ELF-1 (cell line): ENCODE measurements around the gene AKAP1.
"Not testable (repeated sequence)": the region's sequence is repeated elsewhere in the genome, so short reads cannot be mapped to it uniquely, and the experiment has no call there.

Experiments used
- DNase-seq: peaks from one replicate; pipeline ENCODE4 v3.0.0-alpha.2; 2016; ENCODE audit warnings: low read depth, low spot score

AKAP1 gene

DNA sequence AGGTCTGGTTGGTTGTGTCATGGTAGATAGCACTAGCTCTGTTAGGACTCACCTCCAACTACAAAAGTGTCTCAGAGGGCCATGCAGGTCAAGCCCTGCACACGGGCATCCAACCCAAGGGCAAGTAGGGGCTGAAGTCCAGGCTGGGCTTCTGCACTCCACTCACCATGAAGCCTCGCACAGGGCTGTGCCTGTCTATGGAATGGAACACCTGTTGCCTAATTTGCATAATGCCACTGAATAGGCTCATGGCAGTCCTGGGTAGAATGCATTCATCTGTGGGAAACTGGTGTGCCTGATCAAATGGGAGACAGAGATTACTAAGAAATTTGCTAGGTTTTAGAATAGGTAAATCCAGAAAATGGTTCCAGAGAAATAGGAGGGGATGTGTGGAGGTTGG lies 8.0 kb upstream of the AKAP1 start:
- no peak for DNase-seq

DNA sequence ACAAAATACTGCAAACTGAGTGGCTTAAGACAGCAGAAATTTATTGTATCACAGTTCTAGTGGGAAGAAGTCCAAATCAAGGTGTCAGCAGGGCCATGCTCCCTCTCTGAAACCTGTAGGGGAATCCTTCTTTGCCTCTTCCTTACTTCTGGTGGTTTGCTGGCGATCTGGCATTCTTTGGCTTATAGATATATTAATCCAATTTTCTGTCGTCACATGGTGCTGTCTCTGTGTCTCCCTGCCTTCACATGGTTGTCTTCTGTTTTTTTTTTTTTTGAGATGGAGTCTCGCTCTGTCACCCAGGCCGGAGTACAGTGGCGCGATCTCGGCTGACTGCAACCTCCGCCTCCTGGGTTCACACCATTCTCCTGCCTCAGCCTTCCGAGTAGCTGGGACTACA lies 6.8 kb upstream of the AKAP1 start:
- no peak for DNase-seq

DNA sequence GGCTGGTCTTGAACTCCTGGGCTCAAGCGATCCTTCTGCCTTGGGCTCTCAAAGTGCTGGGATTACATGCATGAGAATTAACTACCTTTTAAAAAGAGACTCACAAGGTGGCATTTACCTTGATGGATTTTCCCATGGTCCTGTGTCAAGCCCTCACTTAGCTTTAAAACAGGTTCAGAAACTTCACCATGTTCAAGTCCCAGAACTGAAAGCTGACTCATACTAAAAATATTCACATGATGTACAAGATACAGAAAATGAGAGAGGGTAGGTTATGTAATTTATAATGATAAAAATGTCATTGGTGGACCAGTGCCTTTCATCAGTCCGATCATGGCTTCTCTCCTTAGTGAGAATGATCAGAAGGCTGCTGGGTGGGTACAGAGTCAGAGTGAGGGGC lies 4.3 kb upstream of the AKAP1 start:
- no peak for DNase-seq

GRCh38 chr17:57082441-57082840 lies 2.6 kb upstream of the AKAP1 start:
- no peak for DNase-seq

DNA sequence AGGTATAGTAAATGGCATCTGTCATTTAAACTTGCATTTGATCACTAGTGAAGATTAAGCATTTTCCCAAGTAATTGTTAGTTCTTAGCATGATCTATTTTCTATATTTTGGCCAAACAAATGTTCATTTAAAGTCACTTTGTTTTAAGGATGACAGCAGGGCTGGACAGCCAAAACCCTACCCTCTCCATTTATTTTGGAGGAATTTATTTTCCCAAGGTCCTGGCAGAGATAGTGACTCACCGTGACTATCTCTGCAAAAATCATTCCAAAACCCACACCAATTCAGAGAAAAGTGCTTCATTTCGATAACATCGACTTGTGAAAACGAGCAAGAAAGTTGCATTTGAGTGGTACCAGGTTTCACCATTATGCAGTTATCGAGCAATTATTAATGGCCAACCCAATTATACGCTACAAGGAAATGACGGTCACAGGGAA lies 665 bp upstream of the AKAP1 start:
- DNase-seq: no peak

- peak; percentile 71 for DNase-seq
Measured at GRCh38 chr17:57085448-57086068, 512 bp downstream of the AKAP1 start.

GRCh38 chr17:57086069-57086930 lies 1.3 kb downstream of the AKAP1 start:
- DNase-seq: peak; percentile 64

- DNase-seq: no peak
Measured at GRCh38 chr17:57088298-57088697, 3.3 kb downstream of the AKAP1 start.

DNA sequence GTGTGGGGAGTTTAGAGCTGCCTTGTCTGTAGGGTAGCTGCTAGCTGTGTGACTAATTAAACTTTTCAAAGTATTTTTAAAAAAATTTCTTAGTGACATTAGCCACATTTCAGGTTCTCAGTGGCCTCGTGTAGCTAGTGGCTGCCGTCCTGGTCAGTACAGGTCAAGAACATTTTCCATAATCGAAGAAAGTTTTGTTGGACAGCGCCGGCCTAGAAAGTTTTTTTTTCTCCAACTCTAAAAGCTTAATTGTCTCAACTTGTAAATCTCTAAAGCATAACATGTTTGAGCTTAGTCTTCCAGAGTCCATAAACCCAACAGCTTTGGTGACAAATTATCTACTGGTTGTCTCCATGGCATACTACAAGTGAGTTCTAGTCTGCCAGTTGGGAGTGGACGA lies 4.3 kb downstream of the AKAP1 start:
- DNase-seq: no peak

DNA sequence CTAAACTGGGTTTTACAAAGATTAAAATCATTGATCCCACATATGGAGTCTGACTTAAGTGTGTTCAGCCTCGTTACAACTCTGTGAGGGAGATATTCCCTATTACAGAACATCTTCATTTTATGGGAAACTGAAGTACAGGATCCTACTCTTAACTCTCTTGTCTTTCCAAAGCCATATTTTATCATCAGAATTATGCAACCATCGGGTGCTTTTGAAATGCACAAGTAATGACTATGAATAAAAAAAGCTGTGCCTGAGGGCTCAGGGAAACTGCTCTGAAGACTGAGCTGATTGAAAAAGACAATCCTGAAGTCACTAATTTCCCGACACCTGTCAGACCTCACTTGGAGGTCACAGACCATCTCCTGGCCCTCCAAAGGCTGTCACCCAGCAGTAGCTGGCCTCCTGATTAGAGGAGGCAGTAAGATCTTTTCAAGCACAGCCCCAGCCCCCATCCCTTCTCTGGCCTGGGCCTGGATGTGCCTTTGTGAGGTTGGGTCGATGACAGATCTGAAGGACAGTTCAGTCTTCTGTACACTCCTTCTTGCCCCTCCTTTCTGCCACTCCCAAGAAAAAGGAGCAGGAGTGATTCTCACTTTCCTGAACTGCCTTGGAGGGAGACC lies 5.6 kb downstream of the AKAP1 start:
- no peak for DNase-seq

GRCh38 chr17:57091186-57091618 lies 6.2 kb downstream of the AKAP1 start:
- no peak for DNase-seq

GRCh38 chr17:57092171-57092570 lies 7.1 kb downstream of the AKAP1 start:
- DNase-seq: no peak

GRCh38 chr17:57092779-57093178 lies 7.7 kb downstream of the AKAP1 start:
- DNase-seq: no peak

- no peak for DNase-seq
Measured at GRCh38 chr17:57096472-57097202, 11.6 kb downstream of the AKAP1 start.

DNA sequence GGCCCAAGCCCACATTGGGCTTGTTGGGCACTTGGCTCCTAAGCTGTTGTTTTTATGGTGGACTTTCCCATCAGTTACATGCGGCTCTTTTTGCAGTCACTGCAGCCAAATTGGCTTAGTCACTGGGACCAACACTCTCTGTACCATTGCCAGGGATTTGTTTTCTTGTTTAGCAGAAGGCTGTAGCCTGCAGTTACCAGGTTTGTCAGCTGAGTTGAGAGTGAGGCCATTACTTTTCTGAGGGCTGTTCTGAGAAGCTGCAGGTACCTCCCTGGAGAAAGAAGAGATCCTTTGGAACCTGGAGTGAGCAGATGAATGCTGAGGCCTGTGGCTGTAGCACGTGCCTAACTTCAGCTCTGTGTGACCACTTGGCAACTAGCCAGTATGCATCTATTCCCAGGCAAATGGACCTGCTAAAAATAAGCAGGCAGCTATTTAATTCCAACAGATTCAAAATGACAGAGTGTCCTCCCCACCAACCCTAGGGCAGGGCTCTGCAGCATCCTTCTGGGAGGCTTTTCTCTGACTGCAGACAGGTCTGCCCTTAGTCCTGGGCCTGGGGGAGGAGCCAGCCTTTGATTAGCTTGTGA lies 12.9 kb downstream of the AKAP1 start:
- no peak for DNase-seq

GRCh38 chr17:57099165-57099564 lies 14.1 kb downstream of the AKAP1 start:
- no peak for DNase-seq

- DNase-seq: no peak
Measured at GRCh38 chr17:57102122-57102521, 17.1 kb downstream of the AKAP1 start.

DNA sequence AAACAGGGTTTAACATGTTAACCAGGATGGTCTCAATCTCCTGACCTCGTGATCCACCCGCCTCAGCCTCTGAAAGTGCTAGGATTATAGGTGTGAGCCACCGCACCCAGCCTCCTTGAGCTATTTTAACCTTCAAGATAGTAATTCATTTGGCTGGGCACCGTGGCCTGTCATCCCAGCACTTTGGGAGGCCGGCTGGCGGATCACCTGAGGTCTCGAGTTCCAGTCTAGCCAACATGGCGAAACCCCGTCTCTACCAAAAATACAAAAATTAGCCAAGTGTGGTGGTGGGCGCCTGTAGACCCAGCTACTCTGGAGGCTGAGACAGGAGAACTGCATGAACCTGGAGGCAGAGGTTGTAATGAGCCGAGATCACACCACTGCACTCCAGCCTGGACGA lies 17.6 kb downstream of the AKAP1 start:
- not testable (repeated sequence) for DNase-seq

GRCh38 chr17:57104461-57105175 lies 19.6 kb downstream of the AKAP1 start:
- DNase-seq: no peak

DNA sequence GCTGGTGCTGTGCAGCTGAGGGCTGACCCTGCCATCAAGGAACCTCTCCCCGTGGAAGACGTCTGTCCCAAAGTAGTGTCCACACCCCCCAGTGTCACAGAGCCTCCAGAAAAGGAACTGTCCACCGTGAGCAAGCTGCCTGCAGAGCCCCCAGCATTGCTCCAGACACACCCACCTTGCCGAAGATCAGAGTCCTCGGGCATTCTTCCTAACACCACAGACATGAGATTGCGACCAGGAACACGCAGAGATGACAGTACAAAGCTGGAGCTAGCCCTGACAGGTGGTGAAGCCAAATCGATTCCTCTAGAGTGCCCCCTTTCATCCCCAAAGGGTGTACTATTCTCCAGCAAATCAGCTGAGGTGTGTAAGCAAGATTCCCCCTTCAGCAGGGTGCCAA lies 20.5 kb downstream of the AKAP1 start:
- DNase-seq: no peak
